Stimulated activated CD4-positive, alpha-beta T cell treated with anti-CD3 and anti-CD28 coated beads, TNF-alpha, amount 100 ng/mL, for 24 hours (primary cell): ENCODE data around the gene NUMB.

Experiments used
- DNase-seq, 3 experiments: peaks; one replicate each; pipeline ENCODE4 v3.0.0-alpha.2; 2020; ENCODE audit warnings: low read depth in 3 of 3

The NUMB gene

DNA sequence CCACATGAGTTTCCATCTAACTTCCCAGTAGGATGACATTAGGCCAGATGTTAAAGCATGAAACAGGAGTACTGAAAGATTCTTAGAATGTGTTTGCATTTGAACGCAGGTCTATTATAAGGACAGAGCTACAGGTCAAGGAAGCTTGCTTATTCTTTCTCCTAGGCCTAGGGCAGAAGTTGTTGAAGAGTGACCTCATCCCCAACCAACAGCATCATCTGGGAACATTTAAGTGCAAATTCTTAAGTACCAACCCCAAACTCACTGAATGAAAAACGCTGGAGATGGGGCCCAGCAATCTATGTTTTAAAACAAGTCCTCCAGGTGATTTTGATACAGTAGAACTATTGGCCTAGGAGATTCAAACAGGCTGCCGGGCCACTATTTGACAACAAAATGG, 168.6 kb downstream of the NUMB start:
- no peak for DNase-seq

DNA sequence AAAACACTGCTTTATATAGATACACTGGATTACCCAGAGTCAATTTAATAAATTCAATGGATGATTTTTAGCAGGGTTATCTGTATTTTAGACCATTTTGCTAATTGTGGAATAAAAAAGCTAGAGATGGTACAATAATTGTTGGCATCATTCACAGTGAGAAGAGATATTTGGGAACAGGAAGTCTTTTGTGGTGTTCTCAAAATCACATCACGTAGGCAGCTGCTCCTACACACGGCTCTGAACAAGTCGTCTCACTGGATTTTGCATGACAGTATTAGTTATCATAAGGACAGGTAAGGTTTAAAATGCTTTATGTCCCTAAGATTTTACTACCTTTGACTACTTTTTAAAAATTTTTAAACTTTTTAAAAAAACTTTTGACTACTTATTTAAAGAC, 169.0 kb downstream of the NUMB start:
- no peak for DNase-seq

- no peak for DNase-seq
Measured at GRCh38 chr14:73287071-73287470, 171.3 kb downstream of the NUMB start.

- DNase-seq, result no peak
Measured at GRCh38 chr14:73286598-73286997, 171.7 kb downstream of the NUMB start.

DNA sequence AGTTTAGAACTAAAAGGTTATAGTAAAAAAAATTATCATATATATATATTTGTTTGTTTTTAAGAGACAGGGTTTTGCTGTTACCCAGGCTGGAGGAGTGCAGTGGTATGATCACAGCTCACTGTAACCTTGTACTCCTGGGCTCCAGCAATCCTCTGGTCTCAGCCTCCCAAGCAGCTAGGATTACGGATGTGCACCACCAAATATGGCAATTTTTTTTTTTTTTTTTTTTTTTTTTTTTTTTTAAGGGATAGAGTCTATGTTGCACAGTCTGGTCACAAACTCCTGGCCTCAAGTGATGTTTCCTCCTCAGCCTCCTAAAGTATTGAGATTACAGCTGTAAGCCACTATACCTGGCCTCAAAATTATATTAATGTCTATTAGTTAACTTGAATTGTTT, 172.4 kb downstream of the NUMB start:
- DNase-seq, result no peak

GRCh38 chr14:73283608-73284379, 174.6 kb downstream of the NUMB start:
- DNase-seq, result no peak

DNA sequence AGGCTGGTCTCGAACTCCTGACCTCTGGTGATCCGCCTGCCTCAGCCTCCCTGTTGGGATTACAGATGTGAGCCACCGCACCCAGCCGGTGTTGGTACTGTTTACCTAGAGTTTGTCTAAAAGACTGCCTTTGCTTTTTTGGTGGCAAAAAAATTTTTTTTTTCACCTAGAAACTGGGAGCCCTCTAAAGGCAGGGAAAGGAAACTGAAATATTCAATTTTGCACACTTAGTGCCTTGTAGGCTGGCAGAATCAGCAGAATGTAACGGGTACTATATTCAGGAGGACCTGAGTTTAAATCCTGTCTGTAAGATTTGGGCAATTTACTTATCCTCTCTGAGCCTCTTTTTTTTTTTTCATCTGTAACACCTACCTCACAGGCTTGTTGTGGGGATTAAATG, 177.4 kb downstream of the NUMB start:
- DNase-seq, result no peak

DNA sequence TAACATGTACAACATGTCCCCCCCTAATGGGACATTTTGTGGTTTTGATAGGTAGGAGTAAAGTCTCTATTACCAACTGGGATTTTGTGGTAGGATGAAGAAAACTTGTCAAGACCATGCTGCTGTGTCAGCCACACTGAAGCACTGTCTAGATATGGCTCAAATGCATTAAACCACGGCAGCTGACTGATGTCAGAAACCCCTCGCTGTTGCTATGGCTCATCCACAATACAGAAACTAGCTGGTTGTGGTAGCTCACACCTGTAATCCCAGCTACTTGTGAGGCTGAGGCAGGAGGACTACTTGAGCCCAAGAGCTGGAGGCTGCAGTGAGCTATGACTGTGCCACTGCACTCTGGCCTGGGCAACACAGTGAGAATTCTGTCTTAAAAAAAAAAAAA, 181.0 kb downstream of the NUMB start:
- no peak for DNase-seq

DNA sequence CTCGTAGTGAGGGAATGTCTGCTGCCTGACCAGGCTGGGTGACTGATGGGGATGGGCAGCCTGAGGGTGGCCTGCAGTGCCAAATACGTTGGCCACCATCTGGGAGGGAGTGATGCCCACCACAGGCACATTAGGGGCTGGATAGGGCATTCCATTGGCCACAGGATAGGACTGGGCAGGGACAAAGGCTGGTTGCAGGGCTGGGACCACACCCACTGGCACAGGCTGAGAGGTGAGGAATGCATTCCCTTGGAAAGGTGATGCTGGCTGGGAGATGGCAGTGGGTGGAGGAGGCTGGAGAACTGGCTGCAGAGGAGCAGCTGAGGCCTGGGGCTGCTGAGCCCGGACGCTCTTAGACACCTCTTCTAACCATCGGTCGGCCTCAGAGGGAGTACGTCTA, 181.5 kb downstream of the NUMB start:
- no peak for DNase-seq

GRCh38 chr14:73273799-73274198, 184.5 kb downstream of the NUMB start:
- no peak for DNase-seq

- no peak for DNase-seq
Measured at GRCh38 chr14:73272393-73272792, 186.0 kb downstream of the NUMB start.

- no peak for DNase-seq
Measured at GRCh38 chr14:73269729-73270531, 188.4 kb downstream of the NUMB start.

DNA sequence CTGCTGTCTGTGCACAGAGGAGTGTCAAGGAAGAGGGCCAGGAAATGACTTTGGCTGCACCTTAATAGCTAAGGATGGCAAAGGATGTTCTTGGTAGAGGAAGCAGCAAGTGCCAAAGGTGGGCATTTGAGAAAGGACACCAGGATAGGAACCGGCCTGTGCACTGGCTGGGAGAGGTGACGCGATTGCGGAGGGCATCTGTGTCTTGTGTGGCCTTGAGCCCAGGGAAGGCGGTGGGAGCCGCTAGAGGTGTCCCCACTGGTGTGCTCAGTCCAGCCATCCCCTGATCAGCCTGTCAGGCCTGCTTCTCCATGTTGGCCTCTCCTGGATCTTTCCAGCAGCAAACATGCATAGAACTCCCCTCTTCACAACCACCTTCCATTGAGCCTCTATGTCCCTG, 190.9 kb downstream of the NUMB start:
- no peak for DNase-seq

- no peak for DNase-seq
Measured at GRCh38 chr14:73266317-73266716, 192.0 kb downstream of the NUMB start.

GRCh38 chr14:73265721-73266046, 192.7 kb downstream of the NUMB start:
- no peak for DNase-seq

GRCh38 chr14:73264885-73265720, 193.2 kb downstream of the NUMB start:
- DNase-seq, result no peak

- DNase-seq, result no peak
Measured at GRCh38 chr14:73264080-73264884, 194.1 kb downstream of the NUMB start.

DNA sequence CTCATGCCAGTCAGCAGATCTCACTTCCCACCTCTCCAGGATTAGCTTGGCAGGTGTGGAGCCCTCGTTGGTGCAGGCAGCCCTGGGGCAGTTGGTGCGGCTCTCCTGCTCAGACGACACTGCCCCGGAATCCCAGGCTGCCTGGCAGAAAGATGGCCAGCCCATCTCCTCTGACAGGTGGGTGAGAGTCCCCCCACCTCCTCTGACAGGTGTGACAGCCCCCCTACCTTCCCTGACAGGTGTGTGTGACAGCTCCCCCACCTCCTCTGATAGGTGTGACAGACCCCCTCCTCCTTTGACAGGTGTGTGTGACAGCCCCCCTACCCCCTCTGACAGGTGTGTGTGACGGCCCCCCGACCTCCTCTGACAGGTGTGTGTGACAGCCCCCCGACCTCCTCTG, 194.7 kb downstream of the NUMB start:
- DNase-seq, result no peak

GRCh38 chr14:73262427-73263183, 195.7 kb downstream of the NUMB start:
- no peak for DNase-seq

GRCh38 chr14:73261520-73262426, 196.6 kb downstream of the NUMB start:
- DNase-seq, result no peak
